ENCODE results near the gene LACRT. TPM values are rescaled to one million over a fixed set of nuclear protein-coding genes. Genes with fewer than 3 reads are reported as not detected.

The LACRT gene
- not detected in 2 replicates for total RNA-seq (ENCODE audit: low replicate concordance)

GRCh38 chr12:54634795-54635194, at the start of gene LACRT:
Gene LACRT (minus strand): TSS chr12:54634895. CDS start chr12:54634841, 54 bp downstream.

DNA sequence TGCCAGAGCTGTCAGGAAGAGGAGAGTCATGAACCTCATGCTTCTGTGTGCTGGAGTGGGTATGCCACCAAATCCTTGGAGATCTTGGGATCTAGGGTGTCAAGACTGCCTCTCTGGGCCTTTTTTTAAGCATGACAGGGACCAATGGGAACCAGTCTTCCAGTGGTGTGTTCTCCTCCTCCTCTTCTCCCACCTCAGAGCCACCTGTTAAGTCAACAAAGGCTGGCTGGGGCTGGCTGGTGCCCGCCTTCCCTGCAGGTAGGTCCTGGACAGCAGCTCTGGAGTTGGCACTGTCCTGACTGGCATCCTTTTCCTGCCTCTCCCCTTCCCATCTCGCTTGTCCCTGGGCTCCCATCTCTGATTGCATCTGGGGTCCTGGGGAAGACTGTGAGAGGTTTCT, 13.6 kb upstream of the LACRT start, which contains the start of gene DCD:
Gene DCD (minus strand): TSS at position 101 of the 400 bp plus-strand sequence. CDS start 62 bp downstream, at position 39.

GRCh38 chr12:54588110-54588889, 46.4 kb downstream of the LACRT start, which contains the start of gene PPP1R1A:
Gene PPP1R1A (minus strand): TSS chr12:54588659. CDS start chr12:54588488, 171 bp downstream.

Other genes with a start within 250 kb of the LACRT start
- gene ITGA5, start 215.6 kb downstream of the LACRT start, total RNA-seq (ENCODE audit: low replicate concordance), result 96.1 and 168 TPM in 2 replicates
- gene GTSF1, start 161.3 kb downstream of the LACRT start, total RNA-seq (ENCODE audit: low replicate concordance), result not detected in 2 replicates
- gene NCKAP1L, start 137.1 kb downstream of the LACRT start, total RNA-seq (ENCODE audit: low replicate concordance), result not detected in 2 replicates
- 0.94 TPM in 1 of 2 replicates, not detected in the other for gene PDE1B, start 85.3 kb downstream of the LACRT start, total RNA-seq (ENCODE audit: low replicate concordance)
- gene PPP1R1A, start 46.2 kb downstream of the LACRT start, total RNA-seq (ENCODE audit: low replicate concordance), result not detected in 2 replicates
- not detected in 2 replicates for gene DCD, start 13.5 kb upstream of the LACRT start, total RNA-seq (ENCODE audit: low replicate concordance)
- not detected in 2 replicates for gene MUCL1, start 219.6 kb upstream of the LACRT start, total RNA-seq (ENCODE audit: low replicate concordance)